ENCODE results near the gene MANF. TPM values are rescaled to one million over a fixed set of nuclear protein-coding genes. Genes with fewer than 3 reads are reported as not detected.
A peak's percentile ranks its signal among the peaks of the same experiment; 100 is the strongest.

MANF gene
- total and polyA plus RNA-seq, 2 donors (not counting 1 experiment from before 2014, with no cell fraction given) = 19.8 to 29.7 TPM

- DNase-seq (no peak), ATAC-seq (ENCODE audit: low read depth) (no peak)
- intact Hi-C loops (cut with micrococcal nuclease) = loop anchor here (5.0 to 10.0 kb wide), 2 partner anchors 556 to 1092 kb away; partner anchors contain the start of genes HYAL3, IFRD2, NAA80 and PARP3
- POLR2A ChIA-PET = interaction anchor here (0.5 to 0.7 kb wide), 2 partner anchors 1021 to 1684 kb away, joined by 6 to 8 read pairs; no protein-coding TSS in a partner anchor
- peak overlapping the region; percentile 89 for H3K9ac ChIP-seq (ENCODE audit: low read length)
- peak overlapping the region in 3 of 5 experiments; percentile 56 to 91 (median 76) for H3K4me3 ChIP-seq (ENCODE audit: control extremely low read depth in 1 of 5, extremely low read depth in 1 of 5, insufficient read depth in 1 of 5, low read depth in 2 of 5, low read length in 4 of 5)
- H4K20me1 ChIP-seq (ENCODE audit: control insufficient read depth, insufficient read depth, low read length, poor library complexity, severe bottlenecking) = peaks cover 7% of the 10 kb centered on the region
- H3K36me3 ChIP-seq (replicated peaks in 1 of 2; ENCODE audit: control extremely low read depth in 1 of 2, control insufficient read depth in 1 of 2, extremely low read depth in 1 of 2, insufficient read depth in 2 of 2, low read length in 1 of 2) = peaks cover 0 to 21% of the 10 kb centered on the region in 2 experiments
- no peak overlapping the region for H2AFZ ChIP-seq (ENCODE audit: insufficient read depth, low read depth, low read length, poor library complexity, severe bottlenecking)
- Mint-ChIP-seq H3K4me1 (peaks cover 51% of the 10 kb centered on the region), H3K9me3 (ENCODE audit: insufficient read depth) (no peaks in the 10 kb centered on the region), H3K27ac (peak overlapping the region; percentile 99), H3K4me3 (peak overlapping the region; percentile 99), H3K27me3 (no peaks in the 10 kb centered on the region)
- TF ChIP-seq CTCF (IDR thresholded peaks at IDR 0.05) = no peak
- no peak for TF ChIP-seq EZH2 (IDR thresholded peaks at IDR 0.05; ENCODE audit: borderline replicate concordance, insufficient read depth, low read depth, low read length, poor library complexity, severe bottlenecking)
- no peaks in the 10 kb centered on the region for H3K9me3 ChIP-seq (ENCODE audit: control extremely low read depth in 1 of 3, control insufficient read depth in 2 of 3, insufficient read depth in 1 of 3, low read length in 2 of 3)
- H3K27ac ChIP-seq (ENCODE audit: low read length in 2 of 2) = peak overlapping the region in 1 of 2 donors; percentile 95
- 86% methylated on average over 3 of the region's 8 CpGs for WGBS (ENCODE audit: insufficient coverage)
- H3K4me2 ChIP-seq (replicated peaks; ENCODE audit: low read depth, low read length, poor library complexity, severe bottlenecking) = peak overlapping the region; percentile 87
- no peaks in the 10 kb centered on the region for H3K27me3 ChIP-seq (replicated peaks in 1 of 4; ENCODE audit: control extremely low read depth in 1 of 4, control insufficient read depth in 3 of 4, insufficient read depth in 4 of 4, low read length in 3 of 4)
- CTCF ChIA-PET = interaction anchor here (0.6 to 8.6 kb wide), 7 partner anchors 14 to 819 kb away, joined by 3 to 67 read pairs (median 4); partner anchors contain the start of genes C3orf18, CISH, DCAF1 and MAPKAPK3
- peaks cover 47% of the 10 kb centered on the region for H3K79me2 ChIP-seq (ENCODE audit: control insufficient read depth, insufficient read depth, low read length)
- peaks cover 30 to 42% of the 10 kb centered on the region in 2 donors for H3K4me1 ChIP-seq (ENCODE audit: control insufficient read depth in 2 of 2, insufficient read depth in 2 of 2, low read length in 2 of 2)
Observed at GRCh38 chr3:51386159-51386851, 1.2 kb downstream of the MANF start.

GRCh38 chr3:51386852-51387229, 1.8 kb downstream of the MANF start:
- POLR2A ChIA-PET = no interaction called here
- peaks cover 31 to 42% of the 10 kb centered on the region in 2 donors for H3K4me1 ChIP-seq (ENCODE audit: control insufficient read depth in 2 of 2, insufficient read depth in 2 of 2, low read length in 2 of 2)
- H3K4me2 ChIP-seq (replicated peaks; ENCODE audit: low read depth, low read length, poor library complexity, severe bottlenecking) = peak overlapping the region; percentile 87
- no peak for TF ChIP-seq CTCF (IDR thresholded peaks at IDR 0.05)
- no peak for TF ChIP-seq EZH2 (IDR thresholded peaks at IDR 0.05; ENCODE audit: borderline replicate concordance, insufficient read depth, low read depth, low read length, poor library complexity, severe bottlenecking)
- Mint-ChIP-seq H3K27ac (peak overlapping the region; percentile 99), H3K4me3 (peak overlapping the region; percentile 99), H3K4me1 (peaks cover 53% of the 10 kb centered on the region), H3K27me3 (no peaks in the 10 kb centered on the region), H3K9me3 (ENCODE audit: insufficient read depth) (no peaks in the 10 kb centered on the region)
- H3K36me3 ChIP-seq (replicated peaks in 1 of 2; ENCODE audit: control extremely low read depth in 1 of 2, control insufficient read depth in 1 of 2, extremely low read depth in 1 of 2, insufficient read depth in 2 of 2, low read length in 1 of 2) = peaks cover 0 to 21% of the 10 kb centered on the region in 2 experiments
- no peaks in the 10 kb centered on the region for H3K27me3 ChIP-seq (replicated peaks in 1 of 4; ENCODE audit: control extremely low read depth in 1 of 4, control insufficient read depth in 3 of 4, insufficient read depth in 4 of 4, low read length in 3 of 4)
- no peak overlapping the region for H3K9ac ChIP-seq (ENCODE audit: low read length)
- ATAC-seq (ENCODE audit: low read depth) (no peak), DNase-seq (no peak)
- CTCF ChIA-PET = interaction anchor here (1.0 to 8.6 kb wide), 3 partner anchors 114 to 773 kb away, joined by 4 to 67 read pairs (median 42); partner anchors contain the start of genes CISH, DCAF1 and MAPKAPK3
- H3K27ac ChIP-seq (ENCODE audit: low read length in 2 of 2) = peak overlapping the region in 1 of 2 donors; percentile 95
- peaks cover 47% of the 10 kb centered on the region for H3K79me2 ChIP-seq (ENCODE audit: control insufficient read depth, insufficient read depth, low read length)
- no peaks in the 10 kb centered on the region for H3K9me3 ChIP-seq (ENCODE audit: control extremely low read depth in 1 of 3, control insufficient read depth in 2 of 3, insufficient read depth in 1 of 3, low read length in 2 of 3)
- H3K4me3 ChIP-seq (ENCODE audit: control extremely low read depth in 1 of 5, extremely low read depth in 1 of 5, insufficient read depth in 1 of 5, low read depth in 2 of 5, low read length in 4 of 5) = no peak overlapping the region
- no peak overlapping the region for H2AFZ ChIP-seq (ENCODE audit: insufficient read depth, low read depth, low read length, poor library complexity, severe bottlenecking)
- peaks cover 7% of the 10 kb centered on the region for H4K20me1 ChIP-seq (ENCODE audit: control insufficient read depth, insufficient read depth, low read length, poor library complexity, severe bottlenecking)
- WGBS (ENCODE audit: insufficient coverage) = 100% methylated on average over 4 of the region's 5 CpGs
- intact Hi-C loops (cut with micrococcal nuclease) = loop anchor here (5.0 to 10.0 kb wide), 2 partner anchors 555 to 1092 kb away; partner anchors contain the start of genes HYAL3, IFRD2, NAA80 and PARP3
